Liver (tissue), 9 donors: ENCODE measurements around the gene PTPRQ. TPM values are rescaled to one million over a fixed set of nuclear protein-coding genes. Genes with fewer than 3 reads are reported as not detected.

ENCODE experiments used
- DNase-seq: peaks from one replicate; pipeline ENCODE4 v3.0.0-alpha.2; 2017; ENCODE audit warnings: low spot score
- H3K27ac ChIP-seq, 2 donors: one replicate each; pipeline ENCODE4 v1.7.0; 2013; ENCODE audit warnings: inconsistent platforms in 2 of 2, low read length in 2 of 2, control low read depth in 1 of 2, low read depth in 1 of 2, mild to moderate bottlenecking in 1 of 2
- H3K27me3 ChIP-seq, 4 donors: one replicate each; pipeline versions ENCODE4 v1.6.1 to v1.7.0; 2013; ENCODE audit warnings: low read length in 3 of 4, inconsistent platforms in 1 of 4, mild to moderate bottlenecking in 1 of 4, moderate library complexity in 1 of 4; ENCODE audit not compliant: control insufficient read depth in 4 of 4, insufficient read depth in 4 of 4
- H3K36me3 ChIP-seq, 4 donors: one replicate each; pipeline versions ENCODE4 v1.6.1 to v1.7.0; 2013; ENCODE audit warnings: low read length in 3 of 4, mild to moderate bottlenecking in 3 of 4, low read depth in 1 of 4, moderate library complexity in 1 of 4; ENCODE audit not compliant: control insufficient read depth in 4 of 4, insufficient read depth in 3 of 4
- H3K4me1 ChIP-seq, 4 donors: one replicate each; pipeline versions ENCODE4 v1.6.1 to v1.7.0; 2013; ENCODE audit warnings: low read length in 3 of 4, mild to moderate bottlenecking in 3 of 4, moderate library complexity in 1 of 4; ENCODE audit not compliant: control insufficient read depth in 4 of 4, insufficient read depth in 4 of 4
- H3K4me3 ChIP-seq, 3 donors: one replicate each; pipeline versions ENCODE4 v1.6.1 to v1.7.0; 2013; ENCODE audit warnings: low read length in 3 of 3, control low read depth in 1 of 3, low read depth in 1 of 3, mild to moderate bottlenecking in 1 of 3
- H3K9ac ChIP-seq, 2 donors: one replicate each; pipeline ENCODE4 v1.7.0; 2013; ENCODE audit warnings: low read length in 2 of 2, mild to moderate bottlenecking in 2 of 2, moderate library complexity in 2 of 2, control low read depth in 1 of 2, low read depth in 1 of 2
- H3K9me3 ChIP-seq, 4 donors: one replicate each; pipeline versions ENCODE4 v1.6.1 to v1.7.0; 2013; ENCODE audit warnings: low read length in 3 of 4; ENCODE audit not compliant: control insufficient read depth in 4 of 4
- CTCF ChIP-seq: fragments of 150-350 bp; IDR thresholded peaks from 2 replicates; pipeline ENCODE4 v1.5.1; 2017; ENCODE audit warnings: improper control_type of control experiment, low read depth, low read length; ENCODE audit not compliant: missing input control
- HNF4A ChIP-seq, 2 donors: conservative IDR thresholded peaks; 2 replicates each; pipeline ENCODE4 v1.6.1; 2016; ENCODE audit warnings: antibody characterized with exemption in 2 of 2, mild to moderate bottlenecking in 2 of 2
- JUND ChIP-seq, 2 donors: IDR thresholded peaks; 2 replicates each; pipeline ENCODE4 v1.6.1; 2016; ENCODE audit warnings: antibody characterized with exemption in 2 of 2
- MAX ChIP-seq: IDR thresholded peaks from 2 replicates; pipeline ENCODE4 v1.6.1; 2016; ENCODE audit warnings: antibody characterized with exemption
- RAD21 ChIP-seq, 2 donors: IDR thresholded peaks; 2 replicates each; pipeline ENCODE4 v1.6.1; 2016; ENCODE audit warnings: antibody characterized with exemption in 2 of 2, mild to moderate bottlenecking in 2 of 2
- REST ChIP-seq: IDR thresholded peaks from 2 replicates; pipeline ENCODE4 v1.6.1; 2016; ENCODE audit warnings: antibody characterized with exemption, mild to moderate bottlenecking
- TAF1 ChIP-seq: conservative IDR thresholded peaks from 2 replicates; pipeline ENCODE4 v1.6.1; 2016; ENCODE audit warnings: antibody characterized with exemption, mild to moderate bottlenecking
- YY1 ChIP-seq: IDR thresholded peaks from 2 replicates; pipeline ENCODE4 v1.6.1; 2016; ENCODE audit warnings: antibody characterized with exemption, mild to moderate bottlenecking
- ZBTB33 ChIP-seq: IDR thresholded peaks from 2 replicates; pipeline ENCODE4 v1.6.1; 2016; ENCODE audit warnings: antibody characterized with exemption
- WGBS: extraction: QIAGEN DNeasy Blood & Tissue Kit; methylation state at CpG from one replicate; pipeline ENCODE4 v1.1.7; 2013; 5-methylcytosine and 5-hydroxymethylcytosine counted together
- polyA plus RNA-seq, 2 donors: library from polyadenylated mRNA; stranded (reverse) in 1 of 2; unstranded in 1 of 2; fragments of 200-250 nt in 1 of 2; fragments of >200 nt in 1 of 2; fragmentation: Nextera tagmentation in 1 of 2; extraction: Ambion mirVana in 1 of 2; gene quantifications; one replicate each; pipeline versions ENCODE4 v1.2.1 to v1.2.3, GENCODE V29; 2013 to 2015
- total RNA-seq, 2 donors: library from RNA; depleted of rRNA; stranded (reverse); fragments of >200 nt; gene quantifications; one replicate each; pipeline ENCODE4 v1.2.3, GENCODE V29; 2014
- donor health status: healthy.
- donor health status: healthy.
- donor health status: healthy.
- donor health status: healthy.
- donor health status: healthy.

The PTPRQ gene
- total and polyA plus RNA-seq, 4 donors = 0.02 to 0.08 (median 0.04) TPM

GRCh38 chr12:80445083-80445793 is 1.2 kb downstream of the PTPRQ start:
- TF ChIP-seq YY1 (no peak), RAD21 (IDR thresholded peaks at IDR 0.05) (no peak), ZBTB33 (no peak), JUND (IDR thresholded peaks at IDR 0.05) (no peak), MAX (no peak), CTCF (no peak), REST (no peak)
- Histone ChIP-seq H3K4me1 (no peaks in the 10 kb centered on the region), H3K9ac (no peak overlapping the region), H3K4me3 (no peak overlapping the region), H3K36me3 (no peaks in the 10 kb centered on the region), H3K9me3 (no peaks in the 10 kb centered on the region), H3K27me3 (no peaks in the 10 kb centered on the region), H3K27ac (no peak overlapping the region)
- no peak for DNase-seq
- WGBS = 77% methylated on average over 5 of the region's 5 CpGs

- Histone ChIP-seq H3K4me3 (no peak overlapping the region), H3K9ac (no peak overlapping the region), H3K27ac (no peak overlapping the region), H3K9me3 (no peaks in the 10 kb centered on the region), H3K36me3 (no peaks in the 10 kb centered on the region), H3K4me1 (no peaks in the 10 kb centered on the region), H3K27me3 (no peaks in the 10 kb centered on the region)
- WGBS = 31% methylated on average over 1 of the region's 1 CpG
- DNase-seq = no peak
- TF ChIP-seq HNF4A (conservative IDR thresholded peaks at IDR 0.05) (peak in 1 of 2 donors; percentile 25), YY1 (peak; percentile 11), TAF1 (no peak), REST (no peak)
Measured at GRCh38 chr12:80456513-80456912, 12.5 kb downstream of the PTPRQ start.
